ENCODE measurements around the gene PDCD10.

The PDCD10 gene

DNA sequence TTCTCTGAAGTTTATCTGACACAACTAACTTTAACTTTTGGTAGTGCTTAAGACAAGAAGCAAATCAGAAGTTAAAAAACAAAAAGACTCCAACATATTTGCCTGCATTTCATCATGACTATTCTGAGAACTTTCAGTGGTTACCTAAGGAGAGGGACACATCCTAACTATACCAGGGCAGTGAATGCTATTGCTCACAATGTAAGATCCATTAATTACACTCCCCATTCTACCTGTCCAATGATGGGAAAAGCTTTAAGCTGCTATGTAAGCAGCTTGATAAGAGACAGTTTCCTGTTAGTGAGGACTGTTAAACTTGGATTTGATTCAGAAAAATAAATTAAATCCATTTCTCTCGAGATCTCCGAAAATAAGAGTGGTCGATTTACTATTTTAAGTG, 38.3 kb upstream of the PDCD10 start:
- no peak for DNase-seq (ENCODE audit: low read depth)
- no peak overlapping the region for H3K4me3 ChIP-seq (ENCODE audit: control insufficient read depth, low read depth, low read length)
- no peak for TF ChIP-seq CTCF (IDR thresholded peaks at IDR 0.05; ENCODE audit: control insufficient read depth, insufficient read depth, low read depth, low read length, missing control alignments)

DNA sequence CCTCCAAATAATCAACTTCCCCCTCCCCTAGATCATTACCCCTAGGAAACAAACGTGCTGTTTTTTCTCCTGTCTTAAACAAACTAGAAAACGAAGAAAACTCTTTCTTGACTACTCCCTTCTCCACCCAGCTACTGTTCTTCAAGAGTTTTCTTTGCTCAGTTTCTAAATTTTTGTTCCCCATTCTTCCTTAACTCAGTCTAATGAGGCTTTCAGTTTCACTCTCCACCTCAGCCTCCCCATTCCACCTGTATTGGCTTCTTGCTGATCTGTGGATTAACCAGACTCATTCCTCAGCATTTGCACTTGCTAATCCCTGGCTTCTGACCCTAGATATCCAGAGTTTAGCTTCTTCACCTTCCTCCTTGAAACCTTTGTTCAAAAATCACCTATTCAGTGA, 27.6 kb upstream of the PDCD10 start:
- DNase-seq (ENCODE audit: low read depth): no peak
- H3K4me3 ChIP-seq (ENCODE audit: control insufficient read depth, low read depth, low read length): no peak overlapping the region
- no peak for TF ChIP-seq CTCF (IDR thresholded peaks at IDR 0.05; ENCODE audit: control insufficient read depth, insufficient read depth, low read depth, low read length, missing control alignments)

DNA sequence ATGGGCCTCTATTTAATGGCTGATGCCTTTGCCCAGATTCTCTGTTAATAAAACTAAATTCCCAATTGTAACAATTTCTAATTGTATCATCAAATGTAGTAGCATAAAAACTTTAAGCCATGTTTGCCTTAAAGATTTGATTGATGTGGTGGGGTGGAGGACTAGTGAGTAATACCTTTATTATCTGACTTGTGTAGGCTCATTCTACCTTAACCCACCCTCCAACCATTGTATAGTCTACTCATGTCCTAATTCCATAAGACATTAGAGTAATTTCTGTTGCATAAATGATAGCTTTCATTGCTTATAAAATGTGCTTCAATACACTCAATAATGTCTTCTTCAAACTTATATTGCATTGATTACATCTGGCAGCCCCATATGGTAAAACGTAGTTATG, 26.6 kb upstream of the PDCD10 start:
- no peak overlapping the region for H3K4me3 ChIP-seq (ENCODE audit: control insufficient read depth, low read depth, low read length)
- TF ChIP-seq CTCF (IDR thresholded peaks at IDR 0.05; ENCODE audit: control insufficient read depth, insufficient read depth, low read depth, low read length, missing control alignments): no peak
- no peak for DNase-seq (ENCODE audit: low read depth)

- no peak for TF ChIP-seq CTCF (IDR thresholded peaks at IDR 0.05; ENCODE audit: control insufficient read depth, insufficient read depth, low read depth, low read length, missing control alignments)
- DNase-seq (ENCODE audit: low read depth): no peak
- H3K4me3 ChIP-seq (ENCODE audit: control insufficient read depth, low read depth, low read length): no peak overlapping the region
Measured at GRCh38 chr3:167754049-167754448, 19.4 kb upstream of the PDCD10 start.

DNA sequence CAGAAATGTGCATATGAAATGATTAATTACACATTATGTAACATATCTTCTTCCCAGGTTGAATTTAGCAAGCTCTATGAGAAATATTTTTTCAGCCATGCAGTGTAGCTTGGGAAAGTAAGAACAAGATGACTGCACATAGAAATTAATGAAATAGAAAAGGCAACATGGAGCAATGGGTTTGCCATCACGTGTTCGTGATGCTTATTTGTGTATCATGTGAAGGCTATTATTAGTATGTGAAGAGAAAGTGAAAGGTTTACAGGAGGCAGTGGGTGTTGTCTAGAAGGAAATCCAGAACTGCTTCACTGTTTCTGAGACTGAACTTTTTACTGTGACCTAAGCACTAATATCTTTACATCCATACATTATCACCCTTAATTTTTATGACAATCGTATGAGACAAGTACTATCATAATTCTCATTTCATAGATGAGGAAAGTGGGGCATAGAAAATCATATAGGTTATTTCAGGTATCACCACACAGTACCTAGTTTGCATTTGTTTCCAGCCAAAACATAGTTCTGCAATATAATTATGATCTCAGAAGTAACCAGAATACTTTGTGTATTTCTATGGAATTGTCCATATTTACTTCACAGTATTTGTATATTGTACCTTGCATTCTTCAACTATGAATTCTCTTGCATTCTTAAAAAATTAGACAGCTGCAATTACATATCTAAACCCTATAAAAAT, 15.7 kb upstream of the PDCD10 start:
- no peak for TF ChIP-seq CTCF (IDR thresholded peaks at IDR 0.05; ENCODE audit: control insufficient read depth, insufficient read depth, low read depth, low read length, missing control alignments)
- no peak overlapping the region for H3K4me3 ChIP-seq (ENCODE audit: control insufficient read depth, low read depth, low read length)
- DNase-seq (ENCODE audit: low read depth): no peak

DNA sequence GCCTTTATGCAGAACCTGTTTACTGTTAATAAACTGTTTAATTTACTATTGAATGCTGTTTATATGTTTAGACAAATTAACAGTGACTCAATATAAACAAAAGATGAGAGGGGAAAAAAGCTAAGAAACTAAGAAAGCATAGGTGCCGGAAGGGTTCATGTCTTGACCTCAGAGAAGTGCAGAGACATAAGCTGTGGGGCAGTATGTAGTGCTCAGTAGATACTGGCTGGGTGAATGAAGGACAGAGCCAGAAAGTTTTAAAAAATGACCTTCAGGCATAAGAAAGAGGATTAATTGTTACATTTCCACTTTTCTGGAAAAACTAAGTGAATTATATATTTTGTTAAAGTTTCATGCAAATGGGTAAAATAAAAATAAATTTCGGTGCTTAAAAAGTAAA, 15.0 kb upstream of the PDCD10 start:
- no peak overlapping the region for H3K4me3 ChIP-seq (ENCODE audit: control insufficient read depth, low read depth, low read length)
- no peak for TF ChIP-seq CTCF (IDR thresholded peaks at IDR 0.05; ENCODE audit: control insufficient read depth, insufficient read depth, low read depth, low read length, missing control alignments)
- DNase-seq (ENCODE audit: low read depth): no peak

Data from AG09309 (cell line).